Adrenal gland (tissue), 12 donors: ENCODE data around the gene NR4A1. TPM values are rescaled to one million over a fixed set of nuclear protein-coding genes. Genes with fewer than 3 reads are reported as not detected.

Source experiments
- DNase-seq, 7 donors: peaks; one replicate each; pipeline ENCODE4 v3.0.0-alpha.2; 2019 to 2020
- H3K27ac ChIP-seq, 5 donors: fragments of 200-600 bp; sonication (generic) in 4 of 5; 1 replicate in 3 of 5; 2 replicates in 2 of 5; pipeline versions ENCODE4 v1.5.1 to v1.8.0; 2016 to 2020; ENCODE audit warnings: mild to moderate bottlenecking in 1 of 5
- H3K27me3 ChIP-seq: fragments of 200-600 bp; 2 replicates; pipeline ENCODE4 v1.8.0; 2021
- H3K36me3 ChIP-seq, 2 donors: fragments of 200-600 bp; replicated peaks in 1 of 2; 1 replicate in 1 of 2; 2 replicates in 1 of 2; pipeline versions ENCODE4 v1.5.1 to v1.8.0; 2018 to 2022
- H3K4me1 ChIP-seq, 2 donors: fragments of 200-600 bp; replicated peaks in 1 of 2; 1 replicate in 1 of 2; 2 replicates in 1 of 2; pipeline versions ENCODE4 v1.5.1 to v1.8.0; 2018 to 2021
- H3K4me3 ChIP-seq, 4 donors: fragments of 200-600 bp; sonication (generic) in 3 of 4; one replicate each; pipeline ENCODE4 v1.5.1; 2016 to 2018
- H3K9me3 ChIP-seq, 3 donors: fragments of 200-600 bp; sonication (generic) in 1 of 3; replicated peaks in 1 of 3; 1 replicate in 2 of 3; 2 replicates in 1 of 3; pipeline versions ENCODE4 v1.5.1 to v1.8.0; 2016 to 2021
- CTCF ChIP-seq, 6 experiments: fragments of 450-650 bp in 4 of 6; fragments of 200-600 bp in 2 of 6; sonication (generic) in 1 of 6; IDR thresholded peaks; 1 replicate in 5 of 6; 2 replicates in 1 of 6; pipeline versions ENCODE4 v1.5.1 to v1.8.0; 2016 to 2021; ENCODE audit warnings: antibody characterized with exemption in 6 of 6, mild to moderate bottlenecking in 2 of 6, moderate library complexity in 1 of 6
- POLR2A ChIP-seq, 2 donors: fragments of 450-650 bp; IDR thresholded peaks; one replicate each; pipeline ENCODE4 v1.6.1; 2017; ENCODE audit warnings: antibody characterized with exemption in 2 of 2, mild to moderate bottlenecking in 2 of 2, moderate library complexity in 1 of 2
- WGBS, 4 donors: extraction: QIAGEN DNeasy Blood & Tissue Kit in 2 of 4; methylation state at CpG; one replicate each; pipeline versions ENCODE4 v1.1.5 to v1.1.7; 2013 to 2017; 5-methylcytosine and 5-hydroxymethylcytosine counted together
- intact Hi-C, 2 donors: fragments of 100-400 bp; cut with DNase I; formaldehyde crosslinking; loops; one replicate each; pipeline versions ENCODE4 v1.14.1 to v1.15.0; 2022 to 2023
- polyA plus RNA-seq, 3 donors: library from polyadenylated mRNA; stranded (reverse); fragments of 200-250 nt in 2 of 3; fragments of 350-450 nt in 1 of 3; fragmentation: Illumina TruSeq in 1 of 3; extraction: RNeasy Lipid Tissue Mini Kit (QIAGEN cat#74804) in 1 of 3; gene quantifications; one replicate each; pipeline ENCODE4 v1.2.3, GENCODE V29; 2013 to 2014
- total RNA-seq, 9 donors: library from RNA; depleted of rRNA in 4 of 9; stranded (reverse); fragments of >200 nt in 4 of 9; fragments of 120-200 nt in 1 of 9; fragmentation: NEBNext Ultra II Directional in 1 of 9; extraction: Animal tissue kit (Norgen Biotek cat#: 25700) in 1 of 9; gene quantifications; one replicate each; pipeline versions ENCODE4 v1.1.0 to v1.2.4, GENCODE V29; 2013 to 2023
- donor health status: healthy with polysubstance abuse.
- donor health status: Bipolar disorder and iron deficiency.
- donor health status: DM: yes; HTN: yes; CAD: no.
- donor health status: DM: no; HTN: no; CAD: no.
- donor health status: DM: no; HTN: no; CAD: no.
- donor health status: DM: yes; HTN: yes; CAD: no.

The NR4A1 gene
- total and polyA plus RNA-seq, 12 donors, result 19.0 to 854 (median 185) TPM

GRCh38 chr12:52091061-52091460, 39.8 kb downstream of the NR4A1 start:
- Histone ChIP-seq H3K27ac (no peak overlapping the region), H3K4me3 (no peak overlapping the region), H3K4me1 (no peaks in the 10 kb centered on the region), H3K9me3 (no peaks in the 10 kb centered on the region), H3K36me3 (no peaks in the 10 kb centered on the region), H3K27me3 (peaks cover 4% of the 10 kb centered on the region)
- TF ChIP-seq POLR2A (IDR thresholded peaks at IDR 0.05) (no peak), CTCF (IDR thresholded peaks at IDR 0.05) (no peak)
- 6 to 24% (median 12%) methylated on average over 3 of the region's 3 CpGs for WGBS, 4 donors
- no peak for DNase-seq
- intact Hi-C loops, result no loop called here

- Histone ChIP-seq H3K27ac (no peak overlapping the region), H3K4me1 (no peaks in the 10 kb centered on the region), H3K36me3 (no peaks in the 10 kb centered on the region), H3K4me3 (no peak overlapping the region), H3K9me3 (no peaks in the 10 kb centered on the region), H3K27me3 (peaks cover 4% of the 10 kb centered on the region)
- no peak for TF ChIP-seq CTCF (IDR thresholded peaks at IDR 0.05)
- TF ChIP-seq POLR2A (IDR thresholded peaks at IDR 0.05), result no peak
- DNase-seq, result no peak
- 66 to 75% (median 71%) methylated on average over 8 of the region's 8 CpGs for WGBS, 4 donors
- intact Hi-C loops, result no loop called here
Observed at GRCh38 chr12:52091869-52092268, 40.6 kb downstream of the NR4A1 start.

- H3K4me1 ChIP-seq, result no peaks in the 10 kb centered on the region
- peaks cover 4% of the 10 kb centered on the region for H3K27me3 ChIP-seq
- 81 to 87% (median 81%) methylated on average over 6 to 7 of the region's 7 CpGs for WGBS, 4 donors
- H3K9me3 ChIP-seq, result no peaks in the 10 kb centered on the region
- no peaks in the 10 kb centered on the region for H3K36me3 ChIP-seq
- intact Hi-C loops, result no loop called here
- no peak overlapping the region for H3K4me3 ChIP-seq
- TF ChIP-seq POLR2A (IDR thresholded peaks at IDR 0.05) (no peak), CTCF (IDR thresholded peaks at IDR 0.05) (no peak)
- no peak overlapping the region for H3K27ac ChIP-seq
- DNase-seq, result no peak
Observed at GRCh38 chr12:52093346-52093745, 42.1 kb downstream of the NR4A1 start.

GRCh38 chr12:52096332-52097044, 45.2 kb downstream of the NR4A1 start:
- no peak for TF ChIP-seq CTCF (IDR thresholded peaks at IDR 0.05)
- TF ChIP-seq POLR2A (IDR thresholded peaks at IDR 0.05), result no peak
- peaks cover 4% of the 10 kb centered on the region for H3K27me3 ChIP-seq
- no peak overlapping the region for H3K4me3 ChIP-seq
- no peak overlapping the region for H3K27ac ChIP-seq
- 84 to 88% (median 86%) methylated on average over 15 of the region's 15 CpGs for WGBS, 4 donors
- H3K9me3 ChIP-seq, result no peaks in the 10 kb centered on the region
- intact Hi-C loops, result no loop called here
- H3K4me1 ChIP-seq, result no peaks in the 10 kb centered on the region
- H3K36me3 ChIP-seq, result no peaks in the 10 kb centered on the region
- DNase-seq, result no peak
